Subcutaneous adipose tissue (tissue), 4 donors: ENCODE measurements around the gene PTS. TPM values are rescaled to one million over a fixed set of nuclear protein-coding genes. Genes with fewer than 3 reads are reported as not detected.

ENCODE experiments used
- small RNA-seq: library from RNA; depleted of rRNA; stranded (forward); fragments of <200 nt; gene quantifications from one replicate; pipeline ENCODE3, GENCODE V24; 2016
- total RNA-seq, 4 donors: library from RNA; depleted of rRNA; stranded (reverse); fragments of >200 nt; gene quantifications; one replicate each; pipeline ENCODE4 v1.1.0, GENCODE V29; 2016

Gene PTS
- total RNA-seq, 4 donors from 2014 or later = 19.8 to 40.1 (median 25.6) TPM

Small RNA genes within 50 kb of the gene (small RNA-seq; reads per million reads assigned to genes)
- not detected for gene MRPS36P4

Other genes starting within 250 kb of the PTS start
- 10 to 100 TPM; 24.1 to 51.0 (median 28.6) TPM for gene DLAT, start 201.0 kb upstream of the PTS start, total RNA-seq
- gene PIH1D2, start 152.4 kb upstream of the PTS start, total RNA-seq = 10 to 100 TPM in 1 of 4 donors, 1 to 10 TPM in 3; 1.3 to 10.4 (median 3.3) TPM
- 10 to 100 TPM; 15.0 to 18.5 (median 18.0) TPM for gene NKAPD1, start 152.1 kb upstream of the PTS start, total RNA-seq
- gene TIMM8B, start 139.7 kb upstream of the PTS start, total RNA-seq = 10 to 100 TPM; 30.9 to 56.6 (median 48.0) TPM
- 100 to 1,000 TPM in 2 of 4 donors, 10 to 100 TPM in 2; 73.8 to 153 (median 103) TPM for gene SDHD, start 139.6 kb upstream of the PTS start, total RNA-seq
- gene IL18, start 62.3 kb upstream of the PTS start, total RNA-seq = 10 to 100 TPM in 3 of 4 donors, 1 to 10 TPM in 1; 9.2 to 81.6 (median 27.6) TPM
- gene TEX12, start 59.1 kb upstream of the PTS start, total RNA-seq = 1 to 10 TPM in 3 of 4 donors, not detected in 1; 1.1 to 1.5 (median 1.5) TPM
- 1 to 10 TPM; 2.1 to 6.4 (median 4.1) TPM for gene BCO2, start 50.9 kb upstream of the PTS start, total RNA-seq
- not detected for gene PLET1, start 34.4 kb downstream of the PTS start, total RNA-seq